Measurements from ENCODE around the gene SOS2. TPM values are rescaled to one million over a fixed set of nuclear protein-coding genes. Genes with fewer than 3 reads are reported as not detected.

Gene SOS2
- total and polyA plus RNA-seq, 2 donors (not counting 1 experiment from before 2014, with no cell fraction given), result 9.6 to 51.0 TPM

- H3K36me3 ChIP-seq (replicated peaks in 1 of 2; ENCODE audit: control extremely low read depth in 1 of 2, control insufficient read depth in 1 of 2, extremely low read depth in 1 of 2, insufficient read depth in 2 of 2, low read length in 1 of 2), result peaks cover 0 to 4% of the 10 kb centered on the region in 2 experiments
- Mint-ChIP-seq H3K4me1 (peaks cover 69% of the 10 kb centered on the region), H3K27ac (peak overlapping the region; percentile 100), H3K27me3 (no peaks in the 10 kb centered on the region), H3K4me3 (no peak overlapping the region), H3K9me3 (ENCODE audit: insufficient read depth) (no peaks in the 10 kb centered on the region)
- H3K79me2 ChIP-seq (ENCODE audit: control insufficient read depth, insufficient read depth, low read length), result peaks cover 68% of the 10 kb centered on the region
- POLR2A ChIA-PET, result interaction anchor here (0.5 to 1.2 kb wide), 3 partner anchors 17 to 204 kb away, joined by 3 to 12 read pairs (median 6); no protein-coding TSS in a partner anchor
- H3K4me2 ChIP-seq (replicated peaks; ENCODE audit: low read depth, low read length, poor library complexity, severe bottlenecking), result no peak overlapping the region
- ATAC-seq (ENCODE audit: low read depth), result no peak
- no peaks in the 10 kb centered on the region for H4K20me1 ChIP-seq (ENCODE audit: control insufficient read depth, insufficient read depth, low read length, poor library complexity, severe bottlenecking)
- H3K4me3 ChIP-seq (ENCODE audit: control extremely low read depth in 1 of 5, extremely low read depth in 1 of 5, insufficient read depth in 1 of 5, low read depth in 2 of 5, low read length in 4 of 5), result no peak overlapping the region
- no peak overlapping the region for H2AFZ ChIP-seq (ENCODE audit: insufficient read depth, low read depth, low read length, poor library complexity, severe bottlenecking)
- no peak overlapping the region for H3K27ac ChIP-seq (ENCODE audit: low read length in 2 of 2)
- H3K4me1 ChIP-seq (ENCODE audit: control insufficient read depth in 2 of 2, insufficient read depth in 2 of 2, low read length in 2 of 2), result peaks cover 51 to 52% of the 10 kb centered on the region in 2 donors
- no peak for TF ChIP-seq CTCF (IDR thresholded peaks at IDR 0.05)
- no peak for TF ChIP-seq EZH2 (IDR thresholded peaks at IDR 0.05; ENCODE audit: borderline replicate concordance, insufficient read depth, low read depth, low read length, poor library complexity, severe bottlenecking)
- no peaks in the 10 kb centered on the region for H3K27me3 ChIP-seq (replicated peaks in 1 of 4; ENCODE audit: control extremely low read depth in 1 of 4, control insufficient read depth in 3 of 4, insufficient read depth in 4 of 4, low read length in 3 of 4)
- 100% methylated on average over 1 of the region's 8 CpGs for WGBS (ENCODE audit: insufficient coverage)
- CTCF ChIA-PET, result interaction anchor here (1.2 to 2.1 kb wide), 2 partner anchors 28 to 36 kb away, joined by 4 to 8 read pairs; no protein-coding TSS in a partner anchor
- H3K9ac ChIP-seq (ENCODE audit: low read length), result no peak overlapping the region
- intact Hi-C loops (cut with micrococcal nuclease), result loop anchor here (10.0 kb wide), 1 partner anchor 1777 kb away; no protein-coding TSS in a partner anchor
- no peaks in the 10 kb centered on the region for H3K9me3 ChIP-seq (ENCODE audit: control extremely low read depth in 1 of 3, control insufficient read depth in 2 of 3, insufficient read depth in 1 of 3, low read length in 2 of 3)
- DNase-seq, result no peak
These were observed 163.5 kb downstream of the SOS2 start for GRCh38 chr14:50067723-50068495.

Small RNA genes lying within 50 kb of the gene (small RNA-seq; reads per million reads assigned to genes)
- gene RF00019 (ENCODE audit: insufficient read length, low read depth, low replicate concordance), result not detected

Other genes starting within 250 kb of the SOS2 start
- 22.8 and 27.1 TPM in 2 replicates for gene VCPKMT, start 115.0 kb downstream of the SOS2 start, total RNA-seq
- 40.3 and 69.4 TPM in 2 replicates for gene VCPKMT, start 115.0 kb downstream of the SOS2 start, polyA plus RNA-seq
- 5.5 and 5.6 TPM in 2 replicates for gene L2HGDH, start 80.7 kb upstream of the SOS2 start, total RNA-seq
- gene L2HGDH, start 80.7 kb upstream of the SOS2 start, polyA plus RNA-seq, result 1.1 and 2.1 TPM in 2 replicates
- gene DMAC2L, start 80.7 kb upstream of the SOS2 start, total RNA-seq, result 31.9 and 40.0 TPM in 2 replicates
- gene DMAC2L, start 80.7 kb upstream of the SOS2 start, polyA plus RNA-seq, result 19.0 and 19.9 TPM in 2 replicates
- 7.9 and 8.9 TPM in 2 replicates for gene CDKL1, start 165.3 kb upstream of the SOS2 start, total RNA-seq
- gene CDKL1, start 165.3 kb upstream of the SOS2 start, polyA plus RNA-seq, result 4.4 and 5.3 TPM in 2 replicates